IMR-90 (cell line): ENCODE data around the gene C1orf105. TPM values are rescaled to one million over a fixed set of nuclear protein-coding genes. Genes with fewer than 3 reads are reported as not detected.

Experiments used
- ATAC-seq: fragments of 200-7000 bp; cut with Tn5 transposase; 2 replicates; pipeline ENCODE4 v1.9.1; 2020; ENCODE audit warnings: low read depth, mild to moderate bottlenecking, moderate library complexity
- BruUV-seq: library from RNA; stranded (reverse); fragments of 400-500 nt; replicated peaks from 2 replicates; lab custom pipeline; 2021; lab: Mats Ljungman, UMichigan
- CTCF ChIA-PET: fragments of 300-600 bp; formaldehyde crosslinking; extraction: SDS; loops from one replicate; lab custom pipeline; 2021; ENCODE audit warnings: antibody characterized with exemption; lab: Yijun Ruan, JAX
- POLR2A ChIA-PET: fragments of 300-600 bp; sonication (Branson Sonifier 250); formaldehyde crosslinking; loops from one replicate; lab custom pipeline; 2022; ENCODE audit warnings: antibody characterized with exemption; ENCODE audit not compliant: unreplicated experiment; lab: Charles Lee
- DNase-seq: peaks from one replicate; pipeline ENCODE4 v3.0.0; 2013
- H2AFZ ChIP-seq: replicated peaks from 2 replicates; pipeline ENCODE3; 2013; ENCODE audit warnings: low read length, mild to moderate bottlenecking; ENCODE audit not compliant: poor library complexity
- H2AK5ac ChIP-seq: 2 replicates; pipeline ENCODE4 v1.6.1; 2013; ENCODE audit warnings: low read depth, low read length, inconsistent platforms
- H2AK9ac ChIP-seq: replicated peaks from 2 replicates; pipeline ENCODE3; 2013; ENCODE audit warnings: mild to moderate bottlenecking, low read depth, low read length, moderate library complexity; ENCODE audit not compliant: poor library complexity
- H2BK120ac ChIP-seq: 2 replicates; pipeline ENCODE4 v1.6.1; 2013; ENCODE audit warnings: low read depth, low read length, inconsistent platforms
- H2BK15ac ChIP-seq: 3 replicates; pipeline ENCODE4 v1.6.1; 2013; ENCODE audit warnings: low read depth, low read length, inconsistent platforms
- H2BK20ac ChIP-seq: 2 replicates; pipeline ENCODE4 v1.6.1; 2013; ENCODE audit warnings: low read depth, mild to moderate bottlenecking, inconsistent platforms, low read length, moderate library complexity
- H2BK5ac ChIP-seq: 2 replicates; pipeline ENCODE4 v1.6.1; 2013; ENCODE audit warnings: mild to moderate bottlenecking, low read depth, low read length, inconsistent platforms; ENCODE audit not compliant: poor library complexity, severe bottlenecking
- H3K14ac ChIP-seq: replicated peaks from 2 replicates; pipeline ENCODE4 v1.6.1; 2013; ENCODE audit warnings: low read depth, low read length, inconsistent platforms
- H3K18ac ChIP-seq: 2 replicates; pipeline ENCODE4 v1.6.1; 2013; ENCODE audit warnings: low read depth, low read length, control low read depth
- H3K23ac ChIP-seq: 2 replicates; pipeline ENCODE4 v1.6.1; 2013; ENCODE audit warnings: low read depth, low read length, inconsistent platforms
- H3K27ac ChIP-seq: 2 replicates; pipeline ENCODE4 v1.5.1; 2013; ENCODE audit warnings: mild to moderate bottlenecking, control low read depth, low read length; ENCODE audit not compliant: insufficient read depth
- H3K27me3 ChIP-seq: 2 replicates; pipeline ENCODE4 v1.6.1; 2013; ENCODE audit warnings: low read length; ENCODE audit not compliant: control insufficient read depth, insufficient read depth
- H3K36me3 ChIP-seq: 2 replicates; pipeline ENCODE4 v1.6.1; 2013; ENCODE audit warnings: low read length, mixed read lengths; ENCODE audit not compliant: control insufficient read depth, insufficient read depth
- H3K4ac ChIP-seq: 2 replicates; pipeline ENCODE4 v1.6.1; 2013; ENCODE audit warnings: low read depth, low read length, inconsistent platforms
- H3K4me1 ChIP-seq: 2 replicates; pipeline ENCODE4 v1.6.1; 2013; ENCODE audit warnings: low read length, mixed read lengths; ENCODE audit not compliant: control insufficient read depth, insufficient read depth
- H3K4me2 ChIP-seq: 2 replicates; pipeline ENCODE4 v1.6.1; 2013; ENCODE audit warnings: low read depth, mild to moderate bottlenecking, control low read depth, low read length, moderate library complexity
- H3K4me3 ChIP-seq: 2 replicates; pipeline ENCODE4 v1.5.1; 2013; ENCODE audit warnings: low read depth, mild to moderate bottlenecking, control low read depth, low read length, moderate library complexity; ENCODE audit not compliant: insufficient read depth
- H3K56ac ChIP-seq: 2 replicates; pipeline ENCODE4 v1.6.1; 2013; ENCODE audit warnings: low read length, inconsistent platforms; ENCODE audit not compliant: insufficient read depth; ENCODE audit errors: extremely low read depth
- H3K79me1 ChIP-seq, 2 experiments: 2 replicates each; pipeline ENCODE4 v1.6.1; 2013; ENCODE audit warnings: low read length in 2 of 2, inconsistent platforms in 1 of 2, low read depth in 1 of 2
- H3K9ac ChIP-seq: 2 replicates; pipeline ENCODE4 v1.6.1; 2013; ENCODE audit warnings: low read depth, low read length, control low read depth
- H3K9me1 ChIP-seq: 2 replicates; pipeline ENCODE4 v1.6.1; 2013; ENCODE audit warnings: low read length, inconsistent platforms; ENCODE audit not compliant: insufficient read depth
- H3K9me3 ChIP-seq: 2 replicates; pipeline ENCODE4 v1.6.1; 2013; ENCODE audit warnings: low read length; ENCODE audit not compliant: control insufficient read depth, insufficient read depth
- H4K20me1 ChIP-seq: 2 replicates; pipeline ENCODE4 v1.6.1; 2013; ENCODE audit warnings: low read length, inconsistent platforms; ENCODE audit not compliant: insufficient read depth
- H4K5ac ChIP-seq: 2 replicates; pipeline ENCODE4 v1.6.1; 2013; ENCODE audit warnings: mild to moderate bottlenecking, low read depth, low read length, control low read depth
- H4K8ac ChIP-seq, 2 experiments: 2 replicates each; pipeline ENCODE4 v1.6.1; 2013; ENCODE audit warnings: low read depth in 2 of 2, low read length in 2 of 2, control low read depth in 1 of 2, inconsistent platforms in 1 of 2
- H4K91ac ChIP-seq: 2 replicates; pipeline ENCODE4 v1.6.1; 2013; ENCODE audit warnings: low read depth, low read length, inconsistent platforms; ENCODE audit not compliant: insufficient read depth
- BHLHE40 ChIP-seq: fragments of 150-350 bp; IDR thresholded peaks from 2 replicates; pipeline ENCODE4 v1.6.1; 2016; ENCODE audit warnings: mild to moderate bottlenecking, low read depth, low read length
- CEBPB ChIP-seq: IDR thresholded peaks from 2 replicates; pipeline ENCODE4 v1.6.1; 2012; ENCODE audit warnings: low read depth, low read length, improper control_type of control experiment
- CHD1 ChIP-seq: IDR thresholded peaks from 2 replicates; pipeline ENCODE4 v1.6.1; 2012; ENCODE audit warnings: low read depth, low read length, improper control_type of control experiment
- FOS ChIP-seq: fragments of 150-350 bp; IDR thresholded peaks from 2 replicates; pipeline ENCODE4 v1.6.1; 2016; ENCODE audit warnings: low read depth, low read length
- MAZ ChIP-seq: IDR thresholded peaks from 2 replicates; pipeline ENCODE4 v1.6.1; 2012; ENCODE audit warnings: low read depth, mild to moderate bottlenecking, low read length, improper control_type of control experiment, moderate library complexity, borderline replicate concordance
- MXI1 ChIP-seq: IDR thresholded peaks from 2 replicates; pipeline ENCODE4 v1.6.1; 2012; ENCODE audit warnings: low read depth, mild to moderate bottlenecking, low read length, moderate library complexity, borderline replicate concordance
- RAD21 ChIP-seq: IDR thresholded peaks from 2 replicates; pipeline ENCODE4 v1.6.1; 2012; ENCODE audit warnings: low read length, improper control_type of control experiment
- RCOR1 ChIP-seq: IDR thresholded peaks from 2 replicates; pipeline ENCODE4 v1.6.1; 2012; ENCODE audit warnings: mild to moderate bottlenecking, low read length, improper control_type of control experiment; ENCODE audit not compliant: insufficient replicate concordance
- RFX5 ChIP-seq: IDR thresholded peaks from 2 replicates; pipeline ENCODE4 v1.8.0; 2012; ENCODE audit warnings: low read depth, mild to moderate bottlenecking, low read length, moderate library complexity
- WGBS, 2 experiments: methylation state at CpG; one replicate each; pipeline versions ENCODE4 v1.1.5 to v1.1.7; 2013; ENCODE audit warnings: missing lambda C conversion rate in 2 of 2; ENCODE audit not compliant: insufficient read length in 1 of 2; ENCODE audit errors: extremely low coverage in 2 of 2; 5-methylcytosine and 5-hydroxymethylcytosine counted together
- dilution Hi-C: fragments of 300-500 bp; cut with HindIII; formaldehyde crosslinking; loops from one replicate; pipeline ENCODE4 v1.14.3; 2018; ENCODE audit warnings: low sequenced_read_pairs; ENCODE audit not compliant: unreplicated experiment
- in situ Hi-C: fragments of 300-500 bp; cut with MboI; formaldehyde crosslinking; loops from 3 replicates; pipeline ENCODE4 v1.14.3; 2019; ENCODE audit warnings: low sequenced_read_pairs, inconsistent platforms, mixed read lengths
- intact Hi-C: fragments of 100-400 bp; cut with micrococcal nuclease; formaldehyde crosslinking; loops from 2 replicates; pipeline ENCODE4 v1.10.0; 2022
- polyA plus RNA-seq, 3 experiments: library from polyadenylated mRNA; depleted of rRNA; stranded (reverse); fragments of >200 nt; gene quantifications; 2 replicates each; pipeline ENCODE4 v1.2.3, GENCODE V29; 2012; ENCODE audit warnings: low replicate concordance in 1 of 3
- total RNA-seq: library from RNA; depleted of rRNA; stranded (reverse); fragments of >200 nt; gene quantifications from 2 replicates; pipeline ENCODE4 v1.2.3, GENCODE V29; 2012
- TF ChIP-seq, protein P1 (sequence below): conservative IDR thresholded peaks from 2 replicates; pipeline ENCODE4 v1.5.1; 2012; ENCODE audit warnings: mild to moderate bottlenecking, low read depth, low read length, improper control_type of control experiment
- TF ChIP-seq, protein P2 (sequence below): fragments of 150-350 bp; IDR thresholded peaks from 2 replicates; pipeline ENCODE4 v1.6.1; 2017; ENCODE audit warnings: mild to moderate bottlenecking, antibody characterized with exemption, low read length, low read depth

Gene C1orf105
- total and polyA plus RNA-seq, 2 of the 4 experiments (the other 2 are of a cell fraction) = not detected

DNA sequence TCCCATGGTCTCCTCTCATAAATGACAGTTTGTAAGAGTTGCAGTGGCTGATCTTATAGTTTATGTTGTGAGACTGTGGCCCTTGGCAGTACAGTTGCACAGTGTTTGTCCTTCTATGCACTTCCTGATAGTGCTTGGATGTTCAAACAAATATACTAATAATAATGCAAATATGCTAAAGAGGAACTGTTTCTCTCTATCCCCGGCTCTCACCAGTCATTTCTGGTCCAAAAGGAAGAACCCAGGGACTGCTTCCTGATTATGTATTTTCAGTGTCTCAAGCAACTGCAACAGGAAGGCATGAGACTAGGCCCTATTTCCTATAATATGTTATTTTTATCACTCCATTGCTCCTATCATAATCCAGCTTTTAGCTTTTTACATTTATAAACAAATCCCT is 95.4 kb downstream of the C1orf105 start:
- Histone ChIP-seq H3K23ac (no peak overlapping the region), H4K8ac (no peak overlapping the region), H3K9me1 (no peaks in the 10 kb centered on the region), H3K27me3 (peaks cover 8% of the 10 kb centered on the region), H3K9ac (no peak overlapping the region), H3K18ac (no peak overlapping the region), H4K91ac (no peak overlapping the region), H4K5ac (no peak overlapping the region), H3K14ac (no peak overlapping the region), H3K36me3 (no peaks in the 10 kb centered on the region), H2BK15ac (no peak overlapping the region), H3K9me3 (peaks cover 1% of the 10 kb centered on the region; the same call in 1 of the 2 replicates), H2BK120ac (no peak overlapping the region), H4K20me1 (no peaks in the 10 kb centered on the region), H3K4me3 (no peak overlapping the region), H3K56ac (no peak overlapping the region), H2AK9ac (no peak overlapping the region), H2AFZ (no peak overlapping the region), H3K27ac (no peak overlapping the region), H3K4ac (no peak overlapping the region), H3K4me2 (no peak overlapping the region), H3K79me1 (no peaks in the 10 kb centered on the region), H2AK5ac (no peak overlapping the region), H2BK20ac (no peak overlapping the region), H2BK5ac (no peak overlapping the region), H3K4me1 (no peaks in the 10 kb centered on the region)
- POLR2A ChIA-PET = no interaction called here
- TF ChIP-seq CHD1 (no peak), RAD21 (no peak), RFX5 (no peak), MAZ (no peak), FOS (no peak), CEBPB (no peak), BHLHE40 (no peak), MXI1 (no peak), RCOR1 (no peak)
- TF ChIP-seq, protein P1, sequence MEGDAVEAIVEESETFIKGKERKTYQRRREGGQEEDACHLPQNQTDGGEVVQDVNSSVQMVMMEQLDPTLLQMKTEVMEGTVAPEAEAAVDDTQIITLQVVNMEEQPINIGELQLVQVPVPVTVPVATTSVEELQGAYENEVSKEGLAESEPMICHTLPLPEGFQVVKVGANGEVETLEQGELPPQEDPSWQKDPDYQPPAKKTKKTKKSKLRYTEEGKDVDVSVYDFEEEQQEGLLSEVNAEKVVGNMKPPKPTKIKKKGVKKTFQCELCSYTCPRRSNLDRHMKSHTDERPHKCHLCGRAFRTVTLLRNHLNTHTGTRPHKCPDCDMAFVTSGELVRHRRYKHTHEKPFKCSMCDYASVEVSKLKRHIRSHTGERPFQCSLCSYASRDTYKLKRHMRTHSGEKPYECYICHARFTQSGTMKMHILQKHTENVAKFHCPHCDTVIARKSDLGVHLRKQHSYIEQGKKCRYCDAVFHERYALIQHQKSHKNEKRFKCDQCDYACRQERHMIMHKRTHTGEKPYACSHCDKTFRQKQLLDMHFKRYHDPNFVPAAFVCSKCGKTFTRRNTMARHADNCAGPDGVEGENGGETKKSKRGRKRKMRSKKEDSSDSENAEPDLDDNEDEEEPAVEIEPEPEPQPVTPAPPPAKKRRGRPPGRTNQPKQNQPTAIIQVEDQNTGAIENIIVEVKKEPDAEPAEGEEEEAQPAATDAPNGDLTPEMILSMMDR = no peak
- TF ChIP-seq, protein P2, sequence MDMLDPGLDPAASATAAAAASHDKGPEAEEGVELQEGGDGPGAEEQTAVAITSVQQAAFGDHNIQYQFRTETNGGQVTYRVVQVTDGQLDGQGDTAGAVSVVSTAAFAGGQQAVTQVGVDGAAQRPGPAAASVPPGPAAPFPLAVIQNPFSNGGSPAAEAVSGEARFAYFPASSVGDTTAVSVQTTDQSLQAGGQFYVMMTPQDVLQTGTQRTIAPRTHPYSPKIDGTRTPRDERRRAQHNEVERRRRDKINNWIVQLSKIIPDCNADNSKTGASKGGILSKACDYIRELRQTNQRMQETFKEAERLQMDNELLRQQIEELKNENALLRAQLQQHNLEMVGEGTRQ = no peak
- CTCF ChIA-PET = no interaction called here
- no peak for ATAC-seq
- BruUV-seq = no TSS peak
- dilution Hi-C loops (no loop called here), intact Hi-C loops (no loop called here), in situ Hi-C loops (no loop called here)
- no peak for DNase-seq
- WGBS, 2 experiments = no CpG with 5 or more reads among the region's 1 CpG
